GM12874 (cell line): ENCODE measurements around the gene ANAPC13.

ENCODE experiments used
- TF ChIP-seq, protein P1 (sequence below): IDR thresholded peaks from 2 replicates; pipeline ENCODE4 v1.5.1; 2011; ENCODE audit warnings: low read depth, mild to moderate bottlenecking, control low read depth, low read length, moderate library complexity; ENCODE audit not compliant: insufficient read depth

The ANAPC13 gene

DNA sequence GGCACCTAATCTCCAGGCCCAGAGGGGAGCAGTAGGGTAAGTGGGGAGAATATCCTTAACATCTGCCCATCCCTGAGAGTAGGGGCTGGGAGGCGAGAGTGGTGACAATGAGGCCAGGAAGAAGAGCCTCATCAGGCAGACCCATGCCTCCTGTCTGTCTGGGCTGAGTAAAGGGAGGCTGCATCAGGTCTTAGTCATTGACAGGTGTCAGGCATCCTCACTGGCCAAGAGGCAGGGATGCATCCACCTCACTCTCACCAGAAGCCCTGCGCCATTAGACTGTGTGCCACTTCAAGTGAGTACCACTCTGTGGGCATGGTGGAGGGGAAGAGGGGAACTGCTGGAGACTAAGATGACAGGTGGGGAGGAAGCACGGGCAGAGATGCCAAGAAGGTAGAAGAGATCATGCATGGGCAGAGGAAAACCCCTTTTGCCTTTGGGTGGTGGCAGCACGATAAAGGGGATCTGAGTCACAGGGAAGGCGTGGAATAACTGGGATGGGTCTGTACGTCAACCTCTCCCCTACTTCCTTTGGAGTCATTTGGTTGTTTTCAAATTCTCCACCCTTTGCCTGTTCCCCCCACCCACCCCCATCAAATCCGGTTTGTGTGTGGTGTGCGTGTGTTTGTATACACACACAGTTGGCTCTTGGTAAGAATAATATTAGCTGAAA is 14.1 kb downstream of the ANAPC13 start:
- TF ChIP-seq, protein P1, sequence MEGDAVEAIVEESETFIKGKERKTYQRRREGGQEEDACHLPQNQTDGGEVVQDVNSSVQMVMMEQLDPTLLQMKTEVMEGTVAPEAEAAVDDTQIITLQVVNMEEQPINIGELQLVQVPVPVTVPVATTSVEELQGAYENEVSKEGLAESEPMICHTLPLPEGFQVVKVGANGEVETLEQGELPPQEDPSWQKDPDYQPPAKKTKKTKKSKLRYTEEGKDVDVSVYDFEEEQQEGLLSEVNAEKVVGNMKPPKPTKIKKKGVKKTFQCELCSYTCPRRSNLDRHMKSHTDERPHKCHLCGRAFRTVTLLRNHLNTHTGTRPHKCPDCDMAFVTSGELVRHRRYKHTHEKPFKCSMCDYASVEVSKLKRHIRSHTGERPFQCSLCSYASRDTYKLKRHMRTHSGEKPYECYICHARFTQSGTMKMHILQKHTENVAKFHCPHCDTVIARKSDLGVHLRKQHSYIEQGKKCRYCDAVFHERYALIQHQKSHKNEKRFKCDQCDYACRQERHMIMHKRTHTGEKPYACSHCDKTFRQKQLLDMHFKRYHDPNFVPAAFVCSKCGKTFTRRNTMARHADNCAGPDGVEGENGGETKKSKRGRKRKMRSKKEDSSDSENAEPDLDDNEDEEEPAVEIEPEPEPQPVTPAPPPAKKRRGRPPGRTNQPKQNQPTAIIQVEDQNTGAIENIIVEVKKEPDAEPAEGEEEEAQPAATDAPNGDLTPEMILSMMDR: no peak

DNA sequence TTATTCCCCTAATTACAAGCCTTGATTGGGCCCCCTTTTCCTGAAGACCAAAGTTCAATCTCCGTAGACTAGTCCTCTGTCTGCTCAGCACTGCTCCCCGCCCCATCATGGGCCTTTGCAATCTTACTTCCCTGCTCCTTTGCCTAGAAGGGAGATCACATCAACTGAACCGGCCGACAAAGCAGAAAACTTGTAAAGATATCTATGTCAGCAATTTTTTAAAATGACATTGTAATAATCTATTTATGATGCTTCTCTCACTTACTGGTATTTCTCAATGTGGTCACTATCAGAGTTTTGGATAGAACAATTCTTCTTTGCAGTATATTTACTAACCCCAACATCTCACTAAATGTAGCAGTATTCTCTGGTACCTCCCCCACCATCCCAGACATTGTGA is 17.3 kb downstream of the ANAPC13 start:
- TF ChIP-seq, protein P1: no peak

DNA sequence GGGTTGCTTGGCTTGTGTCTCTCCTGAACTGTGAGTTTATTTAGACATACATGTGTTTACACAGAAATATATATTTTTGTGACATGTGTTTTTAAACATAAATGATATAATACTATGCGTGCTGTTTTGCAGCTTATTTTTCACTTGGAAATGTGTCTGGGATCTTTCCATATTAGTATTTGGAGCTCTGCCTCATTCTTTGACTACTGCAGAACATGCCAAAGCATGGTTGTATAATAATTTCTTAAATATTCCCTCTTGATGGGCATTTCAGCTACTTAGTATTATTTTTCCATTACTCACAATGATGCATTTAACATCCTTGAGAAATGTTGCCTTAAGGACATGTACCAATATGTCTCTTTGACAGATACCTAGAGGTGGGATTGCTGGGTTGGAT is 19.5 kb downstream of the ANAPC13 start:
- TF ChIP-seq, protein P1: no peak

DNA sequence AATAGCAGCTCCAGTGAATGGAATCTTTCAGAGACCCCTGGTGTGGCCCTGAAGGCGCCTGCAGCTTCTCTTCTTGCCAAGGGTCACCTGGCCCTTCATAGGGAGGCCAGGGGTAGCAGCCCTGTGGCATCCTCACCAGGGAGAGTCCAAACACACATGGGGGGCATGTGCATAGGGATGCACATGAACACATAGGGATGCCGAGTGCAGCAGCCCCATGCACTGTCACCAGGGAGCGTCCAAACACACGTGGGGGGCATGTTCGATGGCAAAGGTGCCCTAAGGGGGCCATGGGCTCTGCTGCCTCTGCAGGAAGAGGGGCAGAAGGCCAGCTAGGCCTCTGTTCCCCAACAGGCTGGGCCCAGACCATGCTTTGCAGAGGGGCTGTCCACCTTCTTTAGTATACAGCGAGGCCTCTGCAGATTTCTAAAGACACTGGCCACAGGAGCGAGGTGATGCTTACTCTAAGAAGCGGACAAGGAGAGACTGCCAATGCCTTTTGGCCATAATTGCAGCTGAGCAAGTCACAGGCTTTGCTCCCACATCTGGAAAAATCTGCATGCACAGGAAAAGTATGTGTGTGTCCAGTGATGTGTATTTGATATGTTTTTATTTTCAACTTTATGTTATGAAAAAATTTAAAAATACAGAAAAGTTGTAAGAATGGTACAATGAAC is 21.0 kb downstream of the ANAPC13 start:
- TF ChIP-seq, protein P1: no peak

DNA sequence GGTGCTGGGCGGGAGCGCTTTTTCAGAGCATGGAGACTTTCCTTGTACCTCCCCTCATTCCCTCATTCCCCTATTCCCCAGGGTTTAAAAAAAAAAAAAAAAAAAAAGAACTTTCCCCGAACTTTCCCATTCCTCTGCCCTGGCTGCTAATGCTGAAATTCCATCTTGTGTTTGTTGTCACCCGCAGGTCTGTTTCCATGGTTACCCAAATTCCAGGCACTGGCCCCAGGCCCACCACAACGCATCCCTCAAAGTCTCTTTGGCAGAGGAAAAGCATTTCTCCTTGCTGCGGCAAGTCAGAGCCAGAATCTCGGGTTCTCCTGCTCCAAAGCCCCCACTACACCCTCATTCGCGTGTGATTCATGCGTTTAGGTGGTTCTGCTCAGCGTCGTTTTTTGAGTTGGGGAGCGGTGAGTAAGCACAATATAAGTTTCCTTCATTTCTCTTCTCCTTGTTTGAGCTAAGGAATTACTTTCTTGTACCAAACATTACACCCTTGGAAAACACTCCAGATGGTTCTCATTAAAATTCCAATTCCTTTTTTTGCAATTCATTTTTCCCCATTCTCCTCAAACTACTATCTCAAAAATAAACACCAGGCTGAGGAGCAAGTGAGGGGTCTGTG is 21.6 kb downstream of the ANAPC13 start:
- TF ChIP-seq, protein P1: no peak

DNA sequence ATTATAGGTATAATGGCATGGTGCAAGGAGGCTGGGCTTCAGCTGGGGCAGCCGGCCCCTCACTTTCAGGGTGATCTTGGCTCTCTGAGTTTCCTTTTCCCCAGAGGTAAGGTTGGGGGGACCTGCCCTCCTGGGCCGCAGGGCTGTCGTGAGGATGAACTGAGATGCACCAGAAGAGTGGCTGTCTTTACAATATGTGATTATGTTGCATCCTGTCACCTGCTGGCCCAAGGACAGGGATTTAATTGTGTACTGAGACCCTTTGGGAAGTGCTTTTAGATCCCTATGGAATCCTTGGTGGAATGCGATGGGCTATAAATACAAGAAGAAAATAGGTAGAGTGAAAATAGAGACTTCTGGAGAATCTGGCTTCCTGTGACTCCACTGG is 22.1 kb downstream of the ANAPC13 start:
- TF ChIP-seq, protein P1: no peak

DNA sequence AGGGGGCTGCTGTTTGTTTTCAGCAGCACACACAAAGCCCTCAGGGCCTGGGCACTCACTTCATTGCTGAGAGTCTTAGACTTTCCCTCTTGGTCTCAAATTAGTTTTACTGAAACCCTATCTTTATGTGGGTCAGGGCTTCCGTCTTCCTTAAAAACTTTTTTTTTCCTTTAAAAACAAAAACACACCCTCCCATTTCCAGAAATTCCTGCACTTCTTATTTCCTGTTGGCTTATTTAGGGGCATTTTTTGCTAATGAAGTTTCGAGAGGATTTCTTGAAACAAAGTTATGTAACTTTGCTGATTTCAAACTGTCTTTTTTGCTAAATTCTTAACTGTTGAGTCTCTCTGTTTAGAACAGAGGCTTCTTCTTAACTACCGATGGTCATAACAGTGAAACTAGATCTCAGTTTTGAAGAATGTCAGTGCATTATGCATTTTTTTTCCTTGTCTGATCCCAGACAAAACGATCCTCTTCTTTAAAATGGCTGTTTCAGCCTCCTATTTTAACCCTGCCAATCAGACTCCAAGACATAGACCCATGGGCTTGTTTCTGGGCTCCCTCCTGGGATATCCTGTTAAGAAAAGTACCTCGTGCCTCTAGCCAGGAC is 23.3 kb downstream of the ANAPC13 start:
- TF ChIP-seq, protein P1: no peak
